HG03354 (cell line): ENCODE measurements around the gene PTEN.

Experiments used
- ATAC-seq: cut with Tn5 transposase; IDR thresholded peaks from one replicate; pipeline ENCODE4 v1.9.1; 2021; ENCODE audit warnings: mild to moderate bottlenecking; ENCODE audit not compliant: unreplicated experiment, poor library complexity, severe bottlenecking

Gene PTEN

GRCh38 chr10:87956055-87956454 lies 92.6 kb downstream of the PTEN start:
- ATAC-seq: no peak

- no peak for ATAC-seq
Observed at GRCh38 chr10:87957702-87958101, 94.3 kb downstream of the PTEN start.

- no peak for ATAC-seq
Observed at GRCh38 chr10:87960230-87960629, 96.8 kb downstream of the PTEN start.

- no peak for ATAC-seq
Observed at GRCh38 chr10:87961314-87961713, 97.9 kb downstream of the PTEN start.

- ATAC-seq: no peak
Observed at GRCh38 chr10:87966459-87966858, 103.0 kb downstream of the PTEN start.

- no peak for ATAC-seq
Observed at GRCh38 chr10:87973635-87974034, 110.2 kb downstream of the PTEN start.

GRCh38 chr10:87974130-87974529 lies 110.7 kb downstream of the PTEN start:
- no peak for ATAC-seq

GRCh38 chr10:87974769-87975168 lies 111.3 kb downstream of the PTEN start:
- ATAC-seq: no peak

GRCh38 chr10:87976101-87976743 lies 112.8 kb downstream of the PTEN start:
- ATAC-seq: no peak

GRCh38 chr10:87978166-87978565 lies 114.7 kb downstream of the PTEN start:
- no peak for ATAC-seq

- no peak for ATAC-seq
Observed at GRCh38 chr10:87979847-87980246, 116.4 kb downstream of the PTEN start.

- no peak for ATAC-seq
Observed at GRCh38 chr10:87983716-87984115, 120.3 kb downstream of the PTEN start.

GRCh38 chr10:87987206-87987605 lies 123.8 kb downstream of the PTEN start:
- no peak for ATAC-seq

GRCh38 chr10:87991946-87992345 lies 128.5 kb downstream of the PTEN start:
- no peak for ATAC-seq

- no peak for ATAC-seq
Observed at GRCh38 chr10:88004451-88004850, 141.0 kb downstream of the PTEN start.

GRCh38 chr10:88006261-88006660 lies 142.8 kb downstream of the PTEN start:
- no peak for ATAC-seq

GRCh38 chr10:88008866-88009470 lies 145.5 kb downstream of the PTEN start:
- ATAC-seq: no peak

- no peak for ATAC-seq
Observed at GRCh38 chr10:88012641-88013040, 149.2 kb downstream of the PTEN start.

GRCh38 chr10:88017781-88018180 lies 154.4 kb downstream of the PTEN start:
- no peak for ATAC-seq

- no peak for ATAC-seq
Observed at GRCh38 chr10:88019753-88020152, 156.3 kb downstream of the PTEN start.
